ENCODE measurements around the gene ASXL2. TPM values are rescaled to one million over a fixed set of nuclear protein-coding genes. Genes with fewer than 3 reads are reported as not detected.

The ASXL2 gene
- total RNA-seq, 1 donor from 2014 or later, result 32.7 TPM

GRCh38 chr2:25824216-25824615 lies 54.1 kb downstream of the ASXL2 start:
- no peak overlapping the region for H3K4me3 Mint-ChIP-seq (ENCODE audit: unreplicated experiment)
- peaks cover 4% of the 10 kb centered on the region for H3K9me3 Mint-ChIP-seq (ENCODE audit: unreplicated experiment)
- no peaks in the 10 kb centered on the region for H3K27me3 Mint-ChIP-seq (ENCODE audit: unreplicated experiment)
- H3K36me3 Mint-ChIP-seq (ENCODE audit: unreplicated experiment), result peaks cover 7% of the 10 kb centered on the region
- no peak for DNase-seq (ENCODE audit: extremely low spot score, unreplicated experiment)
- TF ChIP-seq, protein P1, sequence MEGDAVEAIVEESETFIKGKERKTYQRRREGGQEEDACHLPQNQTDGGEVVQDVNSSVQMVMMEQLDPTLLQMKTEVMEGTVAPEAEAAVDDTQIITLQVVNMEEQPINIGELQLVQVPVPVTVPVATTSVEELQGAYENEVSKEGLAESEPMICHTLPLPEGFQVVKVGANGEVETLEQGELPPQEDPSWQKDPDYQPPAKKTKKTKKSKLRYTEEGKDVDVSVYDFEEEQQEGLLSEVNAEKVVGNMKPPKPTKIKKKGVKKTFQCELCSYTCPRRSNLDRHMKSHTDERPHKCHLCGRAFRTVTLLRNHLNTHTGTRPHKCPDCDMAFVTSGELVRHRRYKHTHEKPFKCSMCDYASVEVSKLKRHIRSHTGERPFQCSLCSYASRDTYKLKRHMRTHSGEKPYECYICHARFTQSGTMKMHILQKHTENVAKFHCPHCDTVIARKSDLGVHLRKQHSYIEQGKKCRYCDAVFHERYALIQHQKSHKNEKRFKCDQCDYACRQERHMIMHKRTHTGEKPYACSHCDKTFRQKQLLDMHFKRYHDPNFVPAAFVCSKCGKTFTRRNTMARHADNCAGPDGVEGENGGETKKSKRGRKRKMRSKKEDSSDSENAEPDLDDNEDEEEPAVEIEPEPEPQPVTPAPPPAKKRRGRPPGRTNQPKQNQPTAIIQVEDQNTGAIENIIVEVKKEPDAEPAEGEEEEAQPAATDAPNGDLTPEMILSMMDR (IDR thresholded peaks at IDR 0.05), result no peak
- H3K4me1 Mint-ChIP-seq (ENCODE audit: unreplicated experiment), result peaks cover 17% of the 10 kb centered on the region
- no peak overlapping the region for H3K27ac Mint-ChIP-seq (ENCODE audit: unreplicated experiment)

DNA sequence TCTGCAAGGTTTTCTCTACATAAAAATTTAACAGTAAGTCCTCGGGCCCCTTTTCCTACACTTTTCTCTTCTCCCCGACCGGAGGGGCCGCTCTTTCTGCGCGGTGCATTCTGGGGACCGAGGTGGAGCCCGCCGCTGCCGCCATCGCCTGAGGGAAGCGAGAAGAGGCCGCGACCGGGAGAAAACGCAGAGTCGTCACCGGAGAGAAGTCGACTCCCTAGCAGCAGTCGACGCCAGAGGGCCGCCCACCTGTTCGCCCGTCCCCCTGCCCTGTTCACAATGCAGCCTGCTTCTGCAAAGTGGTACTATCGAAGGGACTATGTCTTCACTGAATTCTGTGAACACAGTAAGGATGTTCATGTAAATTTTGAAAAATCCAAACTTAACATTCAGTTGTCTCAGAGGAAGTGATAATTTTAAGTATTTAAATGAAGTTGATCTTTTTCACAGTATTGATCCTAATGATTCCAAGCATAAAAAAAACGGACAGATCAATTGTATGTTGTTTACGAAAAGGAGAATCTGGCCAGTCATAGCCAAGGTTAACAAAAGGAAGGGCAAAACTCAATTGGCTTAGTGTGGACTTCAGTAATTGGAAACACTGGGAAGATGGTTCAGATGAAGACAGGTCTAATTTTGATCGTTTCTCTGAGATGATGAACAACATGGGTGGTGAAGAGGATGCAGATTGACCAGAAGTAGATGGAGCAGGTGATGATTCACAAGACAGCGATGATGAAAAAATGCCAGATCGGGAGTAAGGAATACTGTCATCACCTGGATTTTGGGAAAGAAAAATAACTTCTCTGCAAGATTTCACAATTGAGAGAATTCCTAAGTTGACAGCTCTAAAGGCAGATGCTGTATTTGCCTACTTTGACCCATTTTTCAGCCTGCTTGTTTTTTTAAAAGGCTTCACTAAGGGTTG lies 55.8 kb downstream of the ASXL2 start:
- no peak overlapping the region for H3K4me3 Mint-ChIP-seq (ENCODE audit: unreplicated experiment)
- no peak overlapping the region for H3K27ac Mint-ChIP-seq (ENCODE audit: unreplicated experiment)

DNA sequence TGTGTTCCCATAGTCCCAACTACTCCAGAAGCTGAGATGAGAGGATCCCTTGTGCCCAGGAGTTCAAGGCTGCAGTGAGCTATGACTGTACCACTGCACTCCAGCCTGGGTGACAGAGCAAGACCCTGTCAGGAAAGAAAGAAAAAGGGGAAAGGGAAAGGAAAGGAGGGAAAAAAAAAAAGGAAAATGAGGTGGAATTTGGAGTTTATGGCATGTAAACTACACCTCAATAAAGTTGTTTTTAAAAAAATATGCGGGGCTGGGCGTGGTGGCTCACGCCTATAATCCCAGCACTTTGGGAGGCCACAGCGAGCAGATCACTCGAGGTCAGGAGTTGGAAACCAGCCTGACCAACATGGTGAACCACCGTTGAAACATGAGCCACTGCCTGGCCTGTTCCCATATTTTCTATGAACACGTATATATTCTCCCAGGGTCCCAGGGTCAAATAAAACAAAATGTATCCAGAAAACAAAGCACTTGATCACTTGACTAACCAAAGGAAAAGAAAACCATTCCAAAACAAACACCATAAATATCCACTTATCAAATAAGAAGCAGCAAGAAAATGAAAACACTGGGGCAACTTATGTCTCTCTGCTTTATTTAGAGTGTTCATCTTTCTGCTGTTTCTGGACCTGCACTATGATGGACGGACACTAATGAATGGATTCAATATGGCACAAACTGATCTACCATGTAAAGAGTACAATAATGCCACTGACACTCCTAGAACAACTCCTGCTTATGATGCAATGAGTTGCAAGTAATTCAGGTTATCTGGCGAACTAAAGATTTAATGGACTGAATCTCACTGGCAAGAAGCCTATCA lies 56.8 kb downstream of the ASXL2 start:
- H3K27me3 Mint-ChIP-seq (ENCODE audit: unreplicated experiment), result no peaks in the 10 kb centered on the region
- peaks cover 5% of the 10 kb centered on the region for H3K36me3 Mint-ChIP-seq (ENCODE audit: unreplicated experiment)
- DNase-seq (ENCODE audit: extremely low spot score, unreplicated experiment), result no peak
- no peaks in the 10 kb centered on the region for H3K9me3 Mint-ChIP-seq (ENCODE audit: unreplicated experiment)
- H3K4me3 Mint-ChIP-seq (ENCODE audit: unreplicated experiment), result no peak overlapping the region
- H3K27ac Mint-ChIP-seq (ENCODE audit: unreplicated experiment), result peak overlapping the region; percentile 64
- peaks cover 10% of the 10 kb centered on the region for H3K4me1 Mint-ChIP-seq (ENCODE audit: unreplicated experiment)
- TF ChIP-seq, protein P1 (IDR thresholded peaks at IDR 0.05), result no peak

More for the DNA sequence above, 55.8 kb downstream of the ASXL2 start:
- TF ChIP-seq, protein P1 (IDR thresholded peaks at IDR 0.05), result no peak
- no peak for DNase-seq (ENCODE audit: extremely low spot score, unreplicated experiment)
- Mint-ChIP-seq H3K27me3 (ENCODE audit: unreplicated experiment) (no peaks in the 10 kb centered on the region), H3K36me3 (ENCODE audit: unreplicated experiment) (peaks cover 5% of the 10 kb centered on the region), H3K9me3 (ENCODE audit: unreplicated experiment) (no peaks in the 10 kb centered on the region), H3K4me1 (ENCODE audit: unreplicated experiment) (peaks cover 11% of the 10 kb centered on the region)

- no peak for DNase-seq (ENCODE audit: extremely low spot score, unreplicated experiment)
- H3K27ac Mint-ChIP-seq (ENCODE audit: unreplicated experiment), result no peak overlapping the region
- peaks cover 5% of the 10 kb centered on the region for H3K36me3 Mint-ChIP-seq (ENCODE audit: unreplicated experiment)
- TF ChIP-seq, protein P1 (IDR thresholded peaks at IDR 0.05), result no peak
- no peak overlapping the region for H3K4me3 Mint-ChIP-seq (ENCODE audit: unreplicated experiment)
- H3K4me1 Mint-ChIP-seq (ENCODE audit: unreplicated experiment), result peaks cover 11% of the 10 kb centered on the region
- H3K27me3 Mint-ChIP-seq (ENCODE audit: unreplicated experiment), result no peaks in the 10 kb centered on the region
- H3K9me3 Mint-ChIP-seq (ENCODE audit: unreplicated experiment), result no peaks in the 10 kb centered on the region
Measured at GRCh38 chr2:25819597-25820039, 58.7 kb downstream of the ASXL2 start.
